NOMO-1 treated with dmso at 0.1 percent for 144 hours (cell line): ENCODE results near the gene PXT1.

Source experiments
- DNase-seq: peaks from one replicate; lab custom pipeline; 2025; ENCODE audit not compliant: unreplicated experiment; lab: John Stamatoyannopoulos, UW

The PXT1 gene

GRCh38 chr6:36392621-36393020 lies 50.0 kb downstream of the PXT1 start:
- no peak for DNase-seq

DNA sequence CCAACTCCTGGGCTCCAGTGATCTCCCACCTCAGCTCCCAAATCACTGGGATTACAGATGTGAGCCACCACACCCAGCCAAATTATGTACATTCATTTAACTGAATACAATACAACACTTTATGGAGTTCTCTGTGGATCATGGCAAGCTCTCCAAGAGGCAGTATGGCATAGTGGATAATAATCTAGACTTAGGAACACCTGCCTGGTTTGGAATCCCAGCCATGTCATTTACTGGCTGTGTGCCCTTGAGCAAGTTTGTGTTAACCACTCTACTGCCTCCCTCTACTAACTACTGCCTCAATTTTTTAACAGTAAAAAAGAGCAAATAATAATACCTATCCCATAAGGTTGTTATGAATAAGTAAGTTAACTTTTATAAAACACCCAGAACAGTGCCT lies 53.3 kb downstream of the PXT1 start:
- DNase-seq, result no peak

- DNase-seq, result no peak
These were observed 55.0 kb downstream of the PXT1 start, which contains the start of gene ETV7 for GRCh38 chr6:36387440-36388303. ETV7 (minus strand) TSS chr6:36387669; CDS start chr6:36387541, 128 bp downstream.

- DNase-seq, result no peak
These were observed 55.9 kb downstream of the PXT1 start for GRCh38 chr6:36386495-36387439.

GRCh38 chr6:36384095-36384494 lies 58.6 kb downstream of the PXT1 start:
- no peak for DNase-seq

DNA sequence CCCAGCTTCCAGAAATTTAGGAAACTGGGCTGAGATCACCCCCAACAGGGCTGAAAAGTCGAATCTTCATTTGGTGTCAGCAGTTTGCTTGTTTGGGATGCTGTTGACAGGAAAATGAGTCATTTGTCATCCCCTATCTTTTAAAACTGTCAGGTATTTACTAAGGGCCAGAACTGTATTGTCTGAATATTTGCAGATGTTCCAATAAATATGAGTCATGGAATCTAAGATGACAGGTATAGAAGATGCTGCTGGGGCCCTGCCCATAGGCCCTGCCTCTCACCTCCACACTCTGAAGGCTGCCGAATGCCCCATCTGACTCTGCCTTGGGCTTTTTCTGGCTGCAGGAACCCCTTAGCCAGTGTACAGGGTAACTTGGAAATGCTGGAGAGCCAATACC lies 59.0 kb downstream of the PXT1 start:
- no peak for DNase-seq

DNA sequence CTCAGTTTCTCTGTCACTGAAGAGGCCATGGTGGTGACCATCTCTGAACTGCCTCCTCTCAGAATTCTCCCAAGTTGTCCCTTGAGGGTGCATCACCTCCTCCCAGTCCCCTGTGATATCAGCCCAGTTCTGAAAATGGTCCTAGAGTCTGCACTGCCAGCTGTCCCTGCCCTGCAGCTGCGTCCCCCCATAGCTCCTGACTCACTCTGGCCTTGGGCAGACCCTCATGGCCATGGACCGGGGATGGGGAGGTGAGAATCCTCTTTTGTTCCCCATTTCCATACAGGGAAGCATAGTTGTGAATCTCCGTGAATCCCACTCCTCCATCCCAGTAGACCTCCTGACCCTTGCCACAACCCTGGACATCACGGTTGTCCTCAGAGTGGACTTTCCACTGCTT lies 59.7 kb downstream of the PXT1 start:
- no peak for DNase-seq

GRCh38 chr6:36381502-36382389 lies 60.9 kb downstream of the PXT1 start:
- DNase-seq, result no peak

DNA sequence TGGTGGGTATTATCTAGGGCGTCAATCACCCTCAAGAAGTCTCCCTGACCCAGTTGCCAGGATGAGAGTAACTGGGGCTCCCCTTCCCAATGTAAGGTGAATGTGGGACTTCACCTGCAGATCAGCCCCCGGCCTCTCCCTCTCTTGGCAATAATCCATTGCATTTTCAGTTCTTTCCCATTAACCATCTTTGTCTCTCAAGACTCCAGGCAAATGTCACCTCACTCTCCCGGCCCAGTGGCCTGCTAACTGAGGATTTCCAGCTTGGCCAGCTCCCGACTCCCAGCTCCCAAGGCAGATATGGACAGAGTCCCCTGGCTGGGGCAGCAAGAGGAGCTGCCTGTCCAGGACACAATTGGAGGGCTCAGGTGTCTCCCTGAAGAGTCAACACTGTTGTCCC lies 62.5 kb downstream of the PXT1 start:
- no peak for DNase-seq

- DNase-seq, result no peak
These were observed 63.7 kb downstream of the PXT1 start for GRCh38 chr6:36378936-36379335.

DNA sequence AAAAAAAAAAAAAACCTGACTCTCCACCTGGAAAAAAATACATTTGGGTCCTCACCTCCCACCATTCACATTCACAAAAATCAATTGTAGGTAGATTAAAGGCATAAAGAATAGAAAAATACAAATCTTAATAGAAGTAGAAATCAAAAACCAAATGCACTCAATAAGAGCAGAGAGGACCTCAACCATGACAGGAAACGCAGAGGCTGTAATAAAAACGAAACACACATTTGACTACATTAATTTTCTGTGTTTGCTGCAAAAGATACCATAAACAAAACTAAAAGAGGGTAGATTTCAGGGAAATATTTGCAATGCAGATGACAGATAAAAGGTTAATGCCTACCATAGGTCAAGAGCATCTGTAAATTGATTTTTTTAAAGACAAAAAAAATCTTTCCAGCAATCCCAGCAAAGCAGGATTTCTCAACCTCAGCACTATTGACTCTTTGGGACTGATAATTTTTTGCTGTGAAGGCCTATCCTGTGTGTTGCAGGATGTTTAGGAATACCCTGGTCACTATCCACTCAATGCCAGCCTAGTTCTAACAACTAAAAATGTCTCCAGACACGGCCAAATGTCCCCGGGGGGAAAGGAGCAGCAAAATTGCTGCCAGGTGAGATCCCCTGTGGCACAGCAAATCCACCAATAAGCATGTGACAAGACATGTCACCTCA lies 64.3 kb downstream of the PXT1 start:
- no peak for DNase-seq

GRCh38 chr6:36377594-36377993 lies 65.1 kb downstream of the PXT1 start:
- DNase-seq, result no peak

DNA sequence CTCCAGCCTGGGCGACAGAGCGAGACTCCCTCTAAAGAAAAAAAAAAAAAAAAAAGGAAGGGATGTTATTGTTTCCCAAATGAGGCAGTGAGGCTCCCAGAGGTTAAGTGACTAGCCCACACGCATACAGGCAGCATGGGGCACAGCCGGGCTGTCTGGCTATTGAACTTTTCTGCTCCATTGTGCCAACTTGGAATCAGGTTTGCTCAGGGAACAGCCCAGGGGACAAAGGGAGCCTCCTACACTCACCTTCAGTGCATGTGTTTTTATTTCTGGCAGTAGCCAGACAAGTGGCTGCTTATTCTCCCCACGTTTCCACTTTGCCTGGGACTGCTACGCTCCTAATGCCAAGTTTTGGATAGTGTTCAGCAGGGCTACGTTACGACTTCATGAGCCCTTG lies 65.9 kb downstream of the PXT1 start:
- no peak for DNase-seq

- no peak for DNase-seq
These were observed 66.5 kb downstream of the PXT1 start for GRCh38 chr6:36376183-36376582.

DNA sequence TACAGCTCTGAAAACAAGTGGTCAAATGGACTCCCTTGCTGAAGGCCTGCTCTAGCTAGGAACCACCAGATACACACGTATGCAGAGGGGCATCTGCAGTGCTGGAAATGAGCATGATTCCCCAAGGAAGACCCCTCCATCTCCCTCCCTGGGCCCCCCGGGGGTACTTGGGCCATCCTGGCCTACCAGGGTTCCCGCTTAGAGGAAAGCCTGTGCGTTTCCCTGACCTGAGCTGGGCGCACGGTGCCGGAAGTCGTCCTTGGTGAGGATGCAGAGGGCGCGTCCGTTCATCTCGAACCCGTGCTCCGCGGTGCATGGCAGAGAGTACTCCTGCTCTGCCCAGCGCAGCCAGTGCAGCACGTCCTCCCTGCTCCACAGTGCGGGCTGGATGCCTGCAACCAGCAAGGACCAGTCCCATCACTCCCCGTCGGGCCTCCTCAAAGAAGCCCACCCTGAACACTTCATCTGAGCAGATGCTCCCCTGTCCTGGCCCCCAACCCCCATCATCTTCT lies 67.0 kb downstream of the PXT1 start:
- no peak for DNase-seq

DNA sequence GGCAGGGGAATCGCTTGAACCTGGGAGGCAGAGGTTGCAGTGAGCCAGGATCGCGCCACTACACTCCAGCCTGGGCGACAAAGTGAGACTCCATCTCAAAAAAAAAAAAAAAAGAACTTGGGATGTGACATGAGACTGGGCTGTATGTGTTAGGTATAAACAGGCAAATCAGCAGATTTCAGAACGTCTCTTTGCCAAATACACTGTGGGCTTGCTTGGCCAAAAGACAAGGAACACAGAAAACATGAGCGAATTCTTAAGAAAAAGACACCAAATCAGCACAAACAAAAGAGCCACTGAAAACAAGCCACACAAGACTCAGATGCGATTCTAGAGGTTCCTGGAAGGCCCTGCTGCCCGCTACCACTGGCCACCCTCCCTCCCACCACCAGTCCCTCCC lies 67.7 kb downstream of the PXT1 start:
- DNase-seq, result no peak

DNA sequence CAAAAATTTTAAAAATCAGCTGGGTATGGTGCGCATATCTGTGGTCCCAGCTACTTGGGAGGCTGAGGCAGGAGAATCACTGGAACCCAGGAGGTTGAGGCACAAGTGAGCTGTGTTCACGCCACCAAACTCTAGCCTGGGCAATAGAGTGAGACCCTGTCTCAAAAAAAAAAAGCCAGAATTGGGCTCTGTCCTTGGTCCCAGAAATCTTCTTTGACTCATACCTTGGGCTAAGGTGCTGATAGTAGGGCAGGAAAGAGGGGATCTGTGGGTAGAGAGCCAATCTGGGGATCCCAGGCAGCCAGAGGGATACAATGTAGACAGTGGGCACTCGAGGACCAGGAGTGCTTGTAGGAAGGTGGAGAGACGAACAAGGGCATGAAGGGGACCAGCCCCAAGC lies 68.5 kb downstream of the PXT1 start:
- no peak for DNase-seq

- no peak for DNase-seq
These were observed 69.2 kb downstream of the PXT1 start for GRCh38 chr6:36373368-36374019.

- DNase-seq, result no peak
These were observed 70.6 kb downstream of the PXT1 start for GRCh38 chr6:36372088-36372487.

- DNase-seq, result no peak
These were observed 71.4 kb downstream of the PXT1 start for GRCh38 chr6:36371211-36371610.
